A673 (cell line): ENCODE data around the gene SARDH. TPM values are rescaled to one million over a fixed set of nuclear protein-coding genes. Genes with fewer than 3 reads are reported as not detected.

Source experiments
- BruUV-seq: library from RNA; stranded (reverse); fragments of 400-500 nt; replicated peaks from 2 replicates; lab custom pipeline; 2021; lab: Mats Ljungman, UMichigan
- CTCF ChIA-PET: fragments of 300-600 bp; sonication (Branson Sonifier 250); formaldehyde crosslinking; loops from one replicate; lab custom pipeline; 2022; ENCODE audit warnings: antibody characterized with exemption; lab: Charles Lee
- POLR2A ChIA-PET: fragments of 300-600 bp; sonication (Branson Sonifier 250); formaldehyde crosslinking; loops from one replicate; lab custom pipeline; 2022; ENCODE audit warnings: antibody characterized with exemption; ENCODE audit not compliant: low non-redundant PET; lab: Charles Lee
- DNase-seq: peaks from one replicate; pipeline ENCODE4 v3.0.0-alpha.2; 2015; ENCODE audit warnings: low spot score
- H3K27ac ChIP-seq: fragments of 200-600 bp; sonication (generic); 2 replicates; pipeline ENCODE4 v1.5.1; 2016; ENCODE audit warnings: mixed run types, low read depth, mild to moderate bottlenecking, mixed read lengths, antibody characterized with exemption, low read length; ENCODE audit not compliant: poor library complexity, severe bottlenecking
- H3K27me3 ChIP-seq: fragments of 200-600 bp; sonication (generic); replicated peaks from 2 replicates; pipeline ENCODE4 v1.6.1; 2017; ENCODE audit warnings: mixed run types, low read depth, mild to moderate bottlenecking, mixed read lengths, antibody characterized with exemption, low read length; ENCODE audit not compliant: insufficient read depth, poor library complexity
- H3K36me3 ChIP-seq: fragments of 200-600 bp; sonication (generic); 2 replicates; pipeline ENCODE4 v1.6.1; 2016; ENCODE audit warnings: mixed run types, mild to moderate bottlenecking, mixed read lengths, antibody characterized with exemption, low read length; ENCODE audit not compliant: insufficient read depth, poor library complexity, severe bottlenecking
- H3K4me1 ChIP-seq: fragments of 200-600 bp; sonication (generic); 2 replicates; pipeline ENCODE4 v1.6.1; 2017; ENCODE audit warnings: mixed run types, mild to moderate bottlenecking, mixed read lengths, antibody characterized with exemption, low read length; ENCODE audit not compliant: insufficient read depth, poor library complexity, severe bottlenecking
- H3K4me3 ChIP-seq: fragments of 200-600 bp; sonication (generic); 2 replicates; pipeline ENCODE4 v1.5.1; 2016; ENCODE audit warnings: low read depth, mixed run types, mild to moderate bottlenecking, mixed read lengths, low read length; ENCODE audit not compliant: poor library complexity, severe bottlenecking
- H3K9me3 ChIP-seq: fragments of 200-600 bp; sonication (generic); 2 replicates; pipeline ENCODE4 v1.6.1; 2016; ENCODE audit warnings: mixed run types, low read depth, mild to moderate bottlenecking, mixed read lengths, antibody characterized with exemption, low read length; ENCODE audit not compliant: poor library complexity, severe bottlenecking
- EZH2 ChIP-seq: fragments of 200-600 bp; sonication (generic); IDR thresholded peaks from 2 replicates; pipeline ENCODE4 v1.6.1; 2017; ENCODE audit warnings: borderline replicate concordance, low read depth, mild to moderate bottlenecking, mixed read lengths, antibody characterized with exemption, low read length; ENCODE audit not compliant: poor library complexity, severe bottlenecking
- intact Hi-C: fragments of 100-400 bp; cut with micrococcal nuclease; formaldehyde crosslinking; loops from one replicate; pipeline ENCODE4 v1.10.0; 2022; ENCODE audit not compliant: unreplicated experiment
- total RNA-seq: library from RNA; stranded (reverse); gene quantifications from 2 replicates; pipeline ENCODE4 v1.2.3, GENCODE V29; 2021
- TF ChIP-seq, protein P1 (sequence below): fragments of 300-800, 200-600 bp; sonication (generic); conservative IDR thresholded peaks from 2 replicates; pipeline ENCODE4 v1.5.1; 2017; ENCODE audit warnings: low read depth, mild to moderate bottlenecking, antibody characterized with exemption, low read length, moderate library complexity, mixed read lengths

SARDH gene
- total RNA-seq, 1 experiment from 2014 or later, result 0.37 TPM

- H3K27me3 ChIP-seq, result no peaks in the 10 kb centered on the region
- no peak for DNase-seq
- POLR2A ChIA-PET, result no interaction called here
- no peak overlapping the region for H3K27ac ChIP-seq
- CTCF ChIA-PET, result no interaction called here
- H3K36me3 ChIP-seq, result no peaks in the 10 kb centered on the region
- H3K9me3 ChIP-seq, result no peaks in the 10 kb centered on the region
- intact Hi-C loops, result no loop called here
- no peak for TF ChIP-seq EZH2
- TF ChIP-seq, protein P1, sequence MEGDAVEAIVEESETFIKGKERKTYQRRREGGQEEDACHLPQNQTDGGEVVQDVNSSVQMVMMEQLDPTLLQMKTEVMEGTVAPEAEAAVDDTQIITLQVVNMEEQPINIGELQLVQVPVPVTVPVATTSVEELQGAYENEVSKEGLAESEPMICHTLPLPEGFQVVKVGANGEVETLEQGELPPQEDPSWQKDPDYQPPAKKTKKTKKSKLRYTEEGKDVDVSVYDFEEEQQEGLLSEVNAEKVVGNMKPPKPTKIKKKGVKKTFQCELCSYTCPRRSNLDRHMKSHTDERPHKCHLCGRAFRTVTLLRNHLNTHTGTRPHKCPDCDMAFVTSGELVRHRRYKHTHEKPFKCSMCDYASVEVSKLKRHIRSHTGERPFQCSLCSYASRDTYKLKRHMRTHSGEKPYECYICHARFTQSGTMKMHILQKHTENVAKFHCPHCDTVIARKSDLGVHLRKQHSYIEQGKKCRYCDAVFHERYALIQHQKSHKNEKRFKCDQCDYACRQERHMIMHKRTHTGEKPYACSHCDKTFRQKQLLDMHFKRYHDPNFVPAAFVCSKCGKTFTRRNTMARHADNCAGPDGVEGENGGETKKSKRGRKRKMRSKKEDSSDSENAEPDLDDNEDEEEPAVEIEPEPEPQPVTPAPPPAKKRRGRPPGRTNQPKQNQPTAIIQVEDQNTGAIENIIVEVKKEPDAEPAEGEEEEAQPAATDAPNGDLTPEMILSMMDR, result no peak
- peaks cover 17% of the 10 kb centered on the region for H3K4me1 ChIP-seq
- H3K4me3 ChIP-seq, result no peak overlapping the region
- BruUV-seq, result no TSS peak
Measured at GRCh38 chr9:133709015-133709611, 29.0 kb downstream of the SARDH start.

DNA sequence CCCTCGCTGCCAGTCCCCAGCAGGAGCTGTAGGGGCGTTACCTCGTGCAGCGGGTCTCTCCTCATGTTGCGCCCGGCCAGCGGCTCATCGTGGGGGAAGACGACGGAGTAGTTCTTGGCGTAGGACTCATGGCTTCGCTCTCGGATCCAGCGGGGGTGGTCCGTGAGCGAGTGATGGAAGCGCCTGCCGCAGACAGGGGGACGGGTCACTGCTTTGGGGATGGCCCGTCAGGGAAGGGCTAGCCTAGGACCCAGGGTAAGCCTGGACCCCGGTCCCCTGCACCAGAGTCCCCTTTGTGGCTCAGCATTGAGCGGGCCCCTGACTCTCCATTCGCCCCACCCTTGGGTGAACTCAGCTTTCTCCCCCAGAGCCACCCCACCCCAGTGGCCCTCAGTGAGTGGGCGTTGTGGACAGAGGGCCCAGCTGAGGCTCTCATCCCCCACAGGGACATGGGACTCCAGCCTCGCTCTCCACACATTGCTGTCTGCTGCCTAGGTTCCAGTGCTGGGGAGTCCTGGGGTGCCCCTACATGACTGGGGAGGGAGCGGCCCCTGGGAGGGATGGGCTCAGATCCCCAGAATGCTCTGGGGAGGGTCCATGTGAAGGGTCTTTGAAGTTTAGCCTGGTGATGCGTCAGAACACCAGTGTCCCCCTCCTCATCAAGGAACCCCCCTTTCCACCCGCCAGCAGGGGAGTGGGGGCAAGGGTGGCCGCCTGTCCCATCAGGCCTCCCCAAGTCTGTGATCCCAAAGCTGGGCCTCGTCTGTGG is 29.7 kb downstream of the SARDH start:
- Histone ChIP-seq H3K36me3 (no peaks in the 10 kb centered on the region), H3K27ac (no peak overlapping the region), H3K4me3 (no peak overlapping the region), H3K27me3 (no peaks in the 10 kb centered on the region), H3K9me3 (no peaks in the 10 kb centered on the region), H3K4me1 (peaks cover 17% of the 10 kb centered on the region)
- POLR2A ChIA-PET, result no interaction called here
- CTCF ChIA-PET, result interaction anchor here (1.2 kb wide), 1 partner anchor 35 kb away, joined by 3 read pairs; no protein-coding TSS in a partner anchor
- intact Hi-C loops, result no loop called here
- BruUV-seq, result no TSS peak
- DNase-seq, result no peak
- TF ChIP-seq, protein P1, result no peak
- no peak for TF ChIP-seq EZH2

DNA sequence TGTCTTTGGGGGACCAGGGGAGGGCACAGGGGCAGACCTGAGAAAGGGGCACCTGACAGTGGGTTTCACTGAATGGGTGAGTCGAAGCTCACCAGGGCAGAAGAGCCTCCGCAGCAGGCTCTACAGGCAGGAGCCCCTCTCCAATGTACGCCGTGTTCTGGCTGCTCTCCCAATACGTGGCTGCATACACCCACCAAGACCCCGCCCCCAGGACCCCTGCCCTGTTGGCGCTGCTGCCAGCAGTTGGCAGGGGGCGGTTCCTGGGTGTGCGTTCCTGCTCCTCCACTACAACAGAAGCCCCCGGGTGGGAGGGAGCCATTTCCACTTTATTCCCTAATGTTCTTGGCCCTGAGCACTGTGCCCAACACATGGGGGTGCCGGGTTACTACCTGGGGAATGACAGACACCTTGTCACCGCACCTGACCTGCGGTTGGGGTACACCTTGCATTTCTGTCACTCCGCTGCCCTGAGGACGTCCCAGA is 30.3 kb downstream of the SARDH start:
- POLR2A ChIA-PET, result no interaction called here
- Histone ChIP-seq H3K27me3 (no peaks in the 10 kb centered on the region), H3K27ac (no peak overlapping the region), H3K9me3 (no peaks in the 10 kb centered on the region), H3K4me3 (no peak overlapping the region), H3K4me1 (peaks cover 19% of the 10 kb centered on the region), H3K36me3 (no peaks in the 10 kb centered on the region)
- DNase-seq, result no peak
- TF ChIP-seq, protein P1, result no peak
- no peak for TF ChIP-seq EZH2
- intact Hi-C loops, result no loop called here
- no TSS peak for BruUV-seq
- CTCF ChIA-PET, result interaction anchor here (1.2 kb wide), 1 partner anchor 35 kb away, joined by 3 read pairs; no protein-coding TSS in a partner anchor
